Stimulated activated CD4-positive, alpha-beta T cell treated with anti-CD3 and anti-CD28 coated beads, Interleukin-12 subunit alpha, Interleukin-12 subunit beta, amount 100 ng/mL, for 24 hours (primary cell): Measurements from ENCODE around the gene TMSB15A.
"Not testable (repeated sequence)": the region's sequence is repeated elsewhere in the genome, so short reads cannot be mapped to it uniquely, and the experiment has no call there.

Source experiments
- DNase-seq, 2 experiments: peaks; one replicate each; pipeline ENCODE4 v3.0.0-alpha.2; 2020; ENCODE audit warnings: low read depth in 2 of 2

TMSB15A gene

DNA sequence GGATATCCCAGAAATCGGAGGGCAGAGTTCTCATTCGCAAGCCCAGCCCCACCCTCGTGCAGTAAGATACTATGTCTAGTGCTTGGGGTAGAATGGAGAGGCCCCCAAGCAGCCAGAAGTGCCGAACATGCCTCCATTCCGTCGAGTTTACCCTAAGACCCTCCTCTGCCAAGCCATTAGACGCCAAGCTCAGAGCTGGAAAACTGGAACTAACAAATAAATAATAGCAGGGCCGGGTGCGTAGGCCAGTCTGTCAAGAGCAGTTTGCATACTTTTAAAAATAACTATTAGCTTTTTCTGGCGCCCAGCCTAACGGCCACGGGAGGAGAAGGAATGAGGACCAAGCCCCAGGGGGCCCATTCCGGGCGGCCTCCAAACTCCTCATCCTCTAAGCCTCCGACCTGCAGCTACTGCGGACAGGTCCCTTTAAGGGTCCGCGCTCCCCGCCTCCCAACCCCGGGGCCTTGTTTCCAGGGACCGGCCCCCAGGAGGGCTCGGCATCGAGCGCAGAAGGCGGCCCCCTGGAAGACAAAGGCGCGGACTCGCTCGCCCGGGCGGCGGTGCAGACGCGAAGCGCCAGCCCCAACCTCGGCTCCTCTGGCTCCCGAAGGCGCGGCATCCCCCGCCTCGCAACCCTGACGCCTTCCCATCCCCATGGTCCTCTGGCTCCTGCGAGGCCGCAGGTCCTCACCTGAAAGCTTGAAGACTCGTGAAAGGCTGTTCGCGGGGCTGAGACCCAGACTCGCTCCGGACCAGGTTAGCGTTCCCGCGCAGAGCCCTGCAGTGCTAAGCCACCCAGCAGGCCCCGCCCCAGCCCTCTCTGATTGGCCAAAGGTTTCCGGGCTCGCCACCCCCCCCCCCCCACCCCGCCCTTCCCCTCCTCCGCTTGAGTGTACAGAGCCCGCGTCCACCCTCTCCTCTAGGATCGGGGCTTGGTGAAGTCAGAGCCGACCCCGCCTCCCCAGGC lies at the start of gene TMSB15A:
TSS of gene TMSB15A (minus strand) at position 765 of the 967 bp plus-strand sequence.
- peak; percentile 19 to 56 for DNase-seq

DNA sequence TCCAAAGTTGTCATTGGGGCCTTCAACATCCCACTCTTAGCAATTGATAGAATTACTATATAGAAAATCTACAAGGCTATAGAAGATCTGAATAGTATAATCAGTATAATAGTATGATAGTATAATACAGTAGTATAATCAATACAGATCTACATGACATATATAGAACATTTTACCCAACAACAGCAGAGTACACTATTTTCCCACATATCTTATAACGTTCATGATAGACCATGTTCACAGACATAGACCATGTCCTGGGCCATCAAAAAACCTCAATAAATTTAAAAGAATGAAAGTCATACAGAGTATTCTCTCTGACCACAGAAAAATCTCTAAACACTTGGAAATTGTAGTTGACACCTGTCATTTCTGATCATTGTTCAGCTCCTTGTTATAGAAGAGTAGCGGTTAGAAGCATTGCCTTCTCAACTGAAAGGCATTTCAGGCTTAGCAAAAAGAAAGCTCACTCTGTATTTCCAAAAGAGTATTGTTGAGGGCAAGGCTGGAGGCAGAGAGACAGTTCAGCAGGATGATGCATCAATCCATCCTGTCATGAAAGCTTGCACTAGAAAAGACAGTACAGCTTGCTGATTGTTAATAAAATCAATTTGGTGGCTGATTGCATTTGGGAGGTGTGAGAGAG lies 44.0 kb upstream of the TMSB15A start:
- DNase-seq: no peak

DNA sequence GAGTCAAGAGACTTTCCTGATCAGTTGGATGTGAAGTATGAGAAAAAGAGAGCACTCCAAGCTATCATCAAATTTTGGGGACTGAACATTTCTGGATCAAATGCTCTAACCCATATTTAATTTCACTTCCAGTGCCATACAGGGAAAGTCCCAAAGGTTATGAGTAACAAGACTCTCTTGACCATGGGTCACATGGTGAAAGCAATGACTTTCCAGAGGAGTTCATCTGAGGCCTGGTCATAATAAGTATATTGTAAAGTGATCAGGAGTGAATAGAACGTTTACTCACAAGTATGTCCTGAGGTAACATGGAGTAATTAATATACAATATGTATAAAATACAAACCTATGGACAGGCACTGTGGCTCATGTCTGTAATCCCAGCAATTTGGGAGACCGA lies 42.1 kb upstream of the TMSB15A start:
- no peak for DNase-seq

- DNase-seq: no peak
Observed at GRCh38 chrX:102548231-102548630, 31.7 kb upstream of the TMSB15A start.

DNA sequence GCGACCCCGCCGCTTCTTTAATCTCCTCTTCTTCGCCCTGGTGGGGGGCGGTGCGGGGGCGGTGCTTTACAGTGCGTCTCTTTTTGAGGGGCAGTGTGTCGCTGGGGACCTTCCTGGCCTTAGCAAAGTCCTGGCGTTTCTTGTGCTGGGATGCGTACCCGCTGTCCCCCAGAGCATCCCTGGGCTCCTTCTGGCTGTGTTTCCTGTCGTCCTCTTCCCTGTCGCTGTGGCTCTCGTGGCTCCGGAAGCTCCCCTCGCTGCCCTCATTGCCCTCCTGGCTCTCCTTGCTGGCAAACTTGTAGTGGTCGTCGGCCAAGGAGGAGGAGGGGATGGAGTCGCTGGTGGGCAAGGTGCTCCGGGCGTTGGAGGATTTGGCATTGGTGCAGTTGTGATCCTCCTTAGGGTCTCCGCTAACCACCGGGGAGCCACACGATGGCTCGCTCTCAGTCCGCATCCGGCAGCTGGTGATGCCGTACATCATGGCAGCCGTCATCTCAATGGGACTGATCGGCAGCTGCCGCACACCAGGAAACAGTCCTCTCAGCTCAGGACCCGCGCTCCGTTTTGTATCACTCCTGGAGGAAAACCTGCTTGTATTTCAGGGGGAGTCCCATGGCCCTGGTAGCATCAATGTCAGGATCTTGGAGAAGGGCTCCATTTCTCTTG lies 30.4 kb upstream of the TMSB15A start:
- no peak for DNase-seq

- DNase-seq: not testable (repeated sequence)
Observed at GRCh38 chrX:102546175-102546574, 29.6 kb upstream of the TMSB15A start.

GRCh38 chrX:102535958-102536357 lies 19.4 kb upstream of the TMSB15A start:
- DNase-seq: no peak

DNA sequence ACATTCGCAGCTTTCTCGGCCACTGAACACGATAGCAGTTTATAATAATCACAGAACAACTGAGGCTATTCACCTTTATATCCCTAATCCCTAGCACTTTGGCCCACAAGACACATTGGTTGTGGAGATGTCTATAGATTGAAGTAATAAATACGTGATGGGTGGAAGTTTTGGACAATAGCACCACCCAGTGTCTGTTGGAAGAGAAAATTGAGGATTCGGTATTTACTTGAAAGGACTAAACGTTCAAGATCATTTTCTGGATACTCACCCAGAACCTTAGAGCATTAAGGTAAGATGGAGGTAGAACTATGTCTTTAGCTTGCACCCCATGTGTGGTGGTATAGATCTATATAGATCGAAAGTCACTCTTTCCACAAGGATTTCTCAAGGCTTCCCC lies 787 bp upstream of the TMSB15A start:
- no peak for DNase-seq

DNA sequence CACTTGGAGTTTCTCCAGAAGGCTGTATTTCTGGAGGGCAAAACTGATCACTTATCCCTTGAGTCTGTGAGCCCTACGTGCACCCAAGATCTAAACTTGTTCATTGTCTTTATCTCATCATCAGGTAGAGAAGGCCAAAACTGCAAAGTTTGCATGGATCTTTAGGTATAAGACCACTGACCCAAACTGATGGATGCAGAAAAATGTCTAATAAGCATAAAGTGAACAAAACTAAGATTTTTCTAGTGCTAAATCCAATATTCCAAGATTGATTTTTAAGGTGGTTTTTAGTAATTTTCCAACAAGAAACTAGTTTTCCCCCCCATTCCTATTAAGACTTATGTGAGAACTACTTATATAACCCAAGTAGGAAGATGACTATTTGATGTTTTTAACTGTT lies 2.0 kb downstream of the TMSB15A start:
- DNase-seq: no peak

DNA sequence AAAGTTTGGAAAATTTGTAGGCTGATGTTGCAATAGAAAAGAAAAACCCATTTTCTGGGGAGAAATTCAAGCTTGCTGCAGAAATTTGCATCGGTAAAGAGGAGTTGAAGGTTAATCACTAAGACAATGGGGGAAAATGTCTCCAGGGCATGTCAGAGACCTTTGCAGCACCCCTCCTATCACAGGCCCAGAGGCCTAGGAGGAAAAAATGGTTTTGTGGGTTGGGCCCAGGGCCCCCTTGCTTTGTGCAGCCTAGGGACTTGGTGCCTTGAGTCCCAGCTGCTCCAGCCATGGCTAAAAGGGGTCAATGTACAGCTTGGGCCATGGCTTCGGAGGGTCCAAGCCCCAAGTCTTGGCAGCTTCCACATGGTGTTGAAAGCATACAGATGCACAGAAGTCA lies 17.8 kb downstream of the TMSB15A start:
- DNase-seq: no peak

DNA sequence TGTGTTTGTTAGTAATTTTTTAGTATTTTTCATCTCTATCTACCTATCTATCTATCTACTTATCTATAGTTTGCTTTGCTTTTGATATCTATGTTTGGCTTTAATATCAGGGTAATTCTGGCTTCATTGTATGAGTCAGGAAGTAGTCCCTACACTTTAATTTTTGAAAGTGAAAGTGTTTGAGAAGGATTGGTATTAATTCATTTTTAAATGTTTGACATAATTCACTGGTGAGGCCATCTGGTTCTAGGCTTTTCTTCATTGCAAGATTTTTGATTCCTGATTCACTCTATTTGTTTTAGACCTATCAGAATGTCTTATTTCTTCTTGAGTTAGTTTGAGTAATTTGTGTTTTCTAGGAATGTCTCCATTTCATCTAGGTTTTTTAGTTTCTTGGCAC lies 24.8 kb downstream of the TMSB15A start:
- DNase-seq: no peak

GRCh38 chrX:102478765-102479164 lies 37.8 kb downstream of the TMSB15A start:
- DNase-seq: not testable (repeated sequence)

DNA sequence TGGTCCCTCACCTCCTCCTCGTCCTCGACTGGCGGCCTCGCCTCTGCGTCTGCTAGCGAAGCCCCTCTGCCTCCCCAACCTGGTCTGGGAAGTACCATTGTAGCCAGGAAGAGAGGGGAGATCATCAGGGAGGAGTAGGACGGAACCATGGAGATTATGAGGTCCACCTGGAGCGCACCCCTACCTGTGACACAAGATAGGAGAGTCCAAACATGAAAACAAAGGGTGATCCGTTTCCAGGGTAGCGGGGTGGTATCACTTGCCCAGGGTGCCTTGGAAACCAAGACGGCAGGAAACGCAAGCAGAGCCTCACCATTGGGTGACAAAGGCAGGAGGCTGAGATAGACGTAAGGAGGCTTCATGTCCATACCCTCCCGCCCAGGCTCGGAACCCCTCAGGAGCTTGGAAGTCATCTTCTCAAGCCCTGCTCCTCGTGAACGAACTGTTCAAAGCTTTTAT lies 44.7 kb downstream of the TMSB15A start, which contains the start of gene TCP11X2:
TSS of gene TCP11X2 (minus strand) at position 51 of the 459 bp plus-strand sequence.
- not testable (repeated sequence) for DNase-seq

DNA sequence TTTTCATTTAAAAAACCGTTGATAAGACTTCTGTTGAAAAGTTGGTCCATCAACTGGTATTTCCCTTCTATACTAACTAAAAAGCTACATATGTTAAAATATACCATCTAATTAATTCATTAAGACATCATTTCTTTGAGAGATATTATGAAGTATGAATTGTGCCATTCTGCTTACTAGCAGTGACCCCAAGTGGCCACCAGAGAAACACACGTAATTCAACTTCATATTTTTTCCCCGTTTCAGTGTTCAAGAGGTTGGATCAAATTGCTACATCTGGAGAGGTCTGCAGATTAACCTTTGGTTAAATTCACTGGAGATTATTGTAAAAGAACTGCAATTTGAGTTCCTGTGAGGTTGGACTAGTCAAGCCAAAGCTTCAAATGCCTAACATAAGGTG lies 46.3 kb downstream of the TMSB15A start:
- not testable (repeated sequence) for DNase-seq
